Chondrocyte (in vitro differentiated cells): Measurements from ENCODE around the gene NLRX1. TPM values are rescaled to one million over a fixed set of nuclear protein-coding genes. Genes with fewer than 3 reads are reported as not detected.
A peak's percentile ranks its signal among the peaks of the same experiment; 100 is the strongest.

Experiments used
- DNase-seq: peaks from one replicate; pipeline ENCODE4 v3.0.0; 2021; ENCODE audit warnings: mixed read lengths, low spot score
- H3K27ac Mint-ChIP-seq: one replicate; pipeline ENCODE4 v1.8.0; 2021; ENCODE audit warnings: mild to moderate bottlenecking, moderate library complexity, mixed read lengths; ENCODE audit not compliant: unreplicated experiment
- H3K27me3 Mint-ChIP-seq: 2 replicates; pipeline ENCODE4 v1.8.0; 2021; ENCODE audit warnings: low read depth, mixed read lengths
- H3K36me3 Mint-ChIP-seq: 2 replicates; pipeline ENCODE4 v1.8.0; 2021; ENCODE audit warnings: low read depth, mixed read lengths
- H3K4me1 Mint-ChIP-seq: 2 replicates; pipeline ENCODE4 v1.8.0; 2021; ENCODE audit warnings: low read depth, mild to moderate bottlenecking, mixed read lengths
- H3K4me3 Mint-ChIP-seq: one replicate; pipeline ENCODE4 v1.8.0; 2021; ENCODE audit warnings: mild to moderate bottlenecking, moderate library complexity, mixed read lengths; ENCODE audit not compliant: unreplicated experiment
- H3K9me3 Mint-ChIP-seq: 2 replicates; pipeline ENCODE4 v1.8.0; 2021; ENCODE audit warnings: low read depth, mixed read lengths
- CTCF ChIP-seq: fragments of 200-600 bp; sonication (generic); IDR thresholded peaks from 2 replicates; pipeline ENCODE4 v1.5.0; 2021; ENCODE audit warnings: antibody characterized with exemption, mild to moderate bottlenecking, moderate library complexity
- total RNA-seq: library from RNA; stranded (reverse); gene quantifications from 3 replicates; pipeline ENCODE4 v1.2.1, GENCODE V29; 2021

Gene NLRX1
- total RNA-seq, 1 donor from 2014 or later, result 20.1 TPM

GRCh38 chr11:119173453-119173852 lies 4.9 kb downstream of the NLRX1 start:
- DNase-seq, result no peak
- H3K27me3 Mint-ChIP-seq, result no peaks in the 10 kb centered on the region
- TF ChIP-seq CTCF, result no peak
- no peak overlapping the region for H3K4me3 Mint-ChIP-seq
- H3K36me3 Mint-ChIP-seq, result peaks cover 2% of the 10 kb centered on the region
- H3K27ac Mint-ChIP-seq, result no peak overlapping the region
- H3K9me3 Mint-ChIP-seq, result no peaks in the 10 kb centered on the region
- H3K4me1 Mint-ChIP-seq, result peaks cover 22% of the 10 kb centered on the region

- Mint-ChIP-seq H3K4me3 (no peak overlapping the region), H3K36me3 (peaks cover 7% of the 10 kb centered on the region), H3K9me3 (no peaks in the 10 kb centered on the region), H3K27ac (peak overlapping the region; percentile 69), H3K4me1 (peaks cover 12% of the 10 kb centered on the region), H3K27me3 (no peaks in the 10 kb centered on the region)
- no peak for DNase-seq
- no peak for TF ChIP-seq CTCF
These were observed 7.1 kb downstream of the NLRX1 start for GRCh38 chr11:119175493-119176077.

DNA sequence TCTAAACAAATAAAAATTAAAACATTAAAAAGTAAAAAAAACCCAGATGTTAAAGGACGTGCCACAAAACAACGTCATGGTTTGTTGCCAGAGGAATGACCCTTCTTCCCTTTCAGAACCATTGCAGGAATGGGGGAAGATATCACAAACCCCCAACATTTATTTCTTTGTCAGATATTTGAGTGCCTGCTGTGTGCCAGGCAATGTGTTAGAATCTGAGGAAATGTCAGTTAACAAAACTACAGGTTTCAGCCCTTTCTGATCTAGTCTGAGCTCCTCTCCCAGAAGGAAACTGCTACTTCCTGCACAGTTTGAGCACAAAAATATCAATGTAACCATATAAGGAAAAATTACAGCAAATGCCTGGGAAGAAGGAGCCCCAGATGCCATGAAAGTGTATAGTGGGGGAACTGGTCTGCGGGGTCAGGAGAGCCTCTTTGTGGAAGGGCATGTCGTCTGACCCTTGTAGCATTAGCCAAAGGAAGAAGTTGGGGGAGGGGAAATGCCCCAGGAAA lies 9.7 kb downstream of the NLRX1 start:
- Mint-ChIP-seq H3K27ac (no peak overlapping the region), H3K36me3 (peaks cover 12% of the 10 kb centered on the region), H3K9me3 (no peaks in the 10 kb centered on the region), H3K4me1 (peaks cover 12% of the 10 kb centered on the region), H3K27me3 (no peaks in the 10 kb centered on the region), H3K4me3 (no peak overlapping the region)
- DNase-seq, result no peak
- TF ChIP-seq CTCF, result no peak

DNA sequence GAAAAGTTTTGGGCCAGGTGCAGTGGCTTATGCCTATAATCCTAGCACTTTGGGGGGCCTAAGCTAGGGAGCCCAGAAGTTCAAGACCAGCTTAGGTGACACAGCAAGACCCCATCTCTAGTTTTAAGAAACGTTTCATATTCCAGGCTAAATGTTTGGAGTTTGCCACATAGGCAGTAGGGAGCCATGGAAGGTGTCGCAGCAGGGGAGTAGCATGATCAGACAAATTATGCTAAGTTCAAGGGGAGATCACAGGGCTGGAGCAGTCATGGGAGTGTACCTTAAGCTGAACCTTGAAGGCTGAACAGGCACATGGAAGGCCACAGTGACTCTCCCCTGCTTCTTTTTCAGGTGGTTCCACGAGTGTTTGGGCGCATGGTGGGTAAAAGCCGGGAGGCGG lies 10.8 kb downstream of the NLRX1 start:
- Mint-ChIP-seq H3K4me3 (no peak overlapping the region), H3K27me3 (no peaks in the 10 kb centered on the region), H3K27ac (no peak overlapping the region), H3K4me1 (peaks cover 12% of the 10 kb centered on the region), H3K9me3 (no peaks in the 10 kb centered on the region), H3K36me3 (peaks cover 14% of the 10 kb centered on the region)
- DNase-seq, result no peak
- no peak for TF ChIP-seq CTCF

- Mint-ChIP-seq H3K27ac (no peak overlapping the region), H3K36me3 (peaks cover 13% of the 10 kb centered on the region), H3K27me3 (no peaks in the 10 kb centered on the region), H3K4me3 (no peak overlapping the region), H3K4me1 (peaks cover 12% of the 10 kb centered on the region), H3K9me3 (no peaks in the 10 kb centered on the region)
- TF ChIP-seq CTCF, result no peak
- no peak for DNase-seq
These were observed 11.5 kb downstream of the NLRX1 start for GRCh38 chr11:119179983-119180382.
